Left lung (tissue), 10 donors: Measurements from ENCODE around the gene GRIK2. TPM values are rescaled to one million over a fixed set of nuclear protein-coding genes. Genes with fewer than 3 reads are reported as not detected.

Experiments
- ATAC-seq: fragments of 200-7000 bp; cut with Tn5 transposase; one replicate; pipeline ENCODE4 v1.9.1; 2020; ENCODE audit warnings: moderate library complexity
- DNase-seq, 4 donors: peaks; one replicate each; pipeline ENCODE4 v3.0.0-alpha.2; 2013 to 2020
- H3K27ac ChIP-seq, 2 donors: fragments of 200-600 bp; sonication (generic) in 1 of 2; one replicate each; pipeline versions ENCODE4 v1.5.0 to v1.8.0; 2020 to 2021
- H3K27me3 ChIP-seq, 2 donors: fragments of 200-600 bp; sonication (generic) in 1 of 2; one replicate each; pipeline versions ENCODE4 v1.5.0 to v1.8.0; 2020 to 2021
- H3K36me3 ChIP-seq, 2 donors: fragments of 200-600 bp; sonication (generic) in 1 of 2; one replicate each; pipeline versions ENCODE4 v1.5.0 to v1.8.0; 2020 to 2021
- H3K4me1 ChIP-seq, 2 donors: fragments of 200-600 bp; one replicate each; pipeline ENCODE4 v1.8.0; 2021
- H3K4me3 ChIP-seq, 2 donors: fragments of 200-600 bp; sonication (generic) in 1 of 2; one replicate each; pipeline versions ENCODE4 v1.5.0 to v1.8.0; 2020 to 2021; ENCODE audit warnings: mild to moderate bottlenecking in 1 of 2
- H3K9me3 ChIP-seq, 2 donors: fragments of 200-600 bp; sonication (generic) in 1 of 2; one replicate each; pipeline versions ENCODE4 v1.5.0 to v1.8.0; 2020 to 2021
- intact Hi-C, 2 donors: fragments of 100-400 bp; cut with DNase I; formaldehyde crosslinking; loops; one replicate each; pipeline versions ENCODE4 v1.11.2 to v1.14.2; 2022
- polyA plus RNA-seq, 6 donors: library from polyadenylated mRNA; unstranded; fragments of 120-200 nt; gene quantifications; one replicate each; pipeline ENCODE4 v1.2.1, GENCODE V29; 2013; ENCODE audit not compliant: insufficient read length in 6 of 6
- total RNA-seq, 2 donors: library from RNA; stranded (reverse); fragmentation: NEBNext Ultra II Directional; extraction: Animal tissue kit (Norgen Biotek cat#: 25700); gene quantifications; one replicate each; pipeline ENCODE4 v1.2.1, GENCODE V29; 2021
- TF ChIP-seq, protein P1 (sequence below), 2 donors: fragments of 200-600 bp; sonication (generic) in 1 of 2; IDR thresholded peaks; one replicate each; pipeline versions ENCODE4 v1.5.0 to v1.8.0; 2021; ENCODE audit warnings: antibody characterized with exemption in 2 of 2
- donor health status: DM: no; HTN: yes; CAD: no.
- donor health status: DM: no; HTN: no; CAD: no.

GRIK2 gene
- total and polyA plus RNA-seq, 8 donors = 0.24 to 0.98 (median 0.67) TPM

DNA sequence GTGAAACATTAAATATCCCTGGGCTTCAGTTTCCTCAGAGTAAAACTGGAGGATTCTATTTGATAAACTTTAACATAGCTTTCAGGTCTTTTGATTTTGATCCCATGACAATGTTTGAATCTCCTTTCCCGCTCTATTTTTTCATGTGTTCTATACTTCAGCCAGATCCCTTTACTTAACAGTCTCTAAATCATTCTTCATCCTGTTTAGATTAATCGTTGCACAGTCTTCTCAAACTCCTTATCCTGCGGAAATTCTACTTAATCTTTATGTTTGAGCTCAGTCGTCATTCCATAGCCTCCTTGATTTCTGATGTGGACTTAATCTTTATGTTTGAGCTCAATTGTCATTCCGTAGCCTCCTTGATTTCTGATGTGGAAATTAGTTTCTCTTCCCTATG, 57.4 kb downstream of the GRIK2 start:
- no peaks in the 10 kb centered on the region for H3K4me1 ChIP-seq
- DNase-seq (no peak), ATAC-seq (no peak)
- H3K9me3 ChIP-seq = no peaks in the 10 kb centered on the region
- intact Hi-C loops = no loop called here
- no peaks in the 10 kb centered on the region for H3K27me3 ChIP-seq
- no peak overlapping the region for H3K4me3 ChIP-seq
- TF ChIP-seq, protein P1, sequence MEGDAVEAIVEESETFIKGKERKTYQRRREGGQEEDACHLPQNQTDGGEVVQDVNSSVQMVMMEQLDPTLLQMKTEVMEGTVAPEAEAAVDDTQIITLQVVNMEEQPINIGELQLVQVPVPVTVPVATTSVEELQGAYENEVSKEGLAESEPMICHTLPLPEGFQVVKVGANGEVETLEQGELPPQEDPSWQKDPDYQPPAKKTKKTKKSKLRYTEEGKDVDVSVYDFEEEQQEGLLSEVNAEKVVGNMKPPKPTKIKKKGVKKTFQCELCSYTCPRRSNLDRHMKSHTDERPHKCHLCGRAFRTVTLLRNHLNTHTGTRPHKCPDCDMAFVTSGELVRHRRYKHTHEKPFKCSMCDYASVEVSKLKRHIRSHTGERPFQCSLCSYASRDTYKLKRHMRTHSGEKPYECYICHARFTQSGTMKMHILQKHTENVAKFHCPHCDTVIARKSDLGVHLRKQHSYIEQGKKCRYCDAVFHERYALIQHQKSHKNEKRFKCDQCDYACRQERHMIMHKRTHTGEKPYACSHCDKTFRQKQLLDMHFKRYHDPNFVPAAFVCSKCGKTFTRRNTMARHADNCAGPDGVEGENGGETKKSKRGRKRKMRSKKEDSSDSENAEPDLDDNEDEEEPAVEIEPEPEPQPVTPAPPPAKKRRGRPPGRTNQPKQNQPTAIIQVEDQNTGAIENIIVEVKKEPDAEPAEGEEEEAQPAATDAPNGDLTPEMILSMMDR (IDR thresholded peaks at IDR 0.05) = no peak
- no peak overlapping the region for H3K27ac ChIP-seq
- no peaks in the 10 kb centered on the region for H3K36me3 ChIP-seq

DNA sequence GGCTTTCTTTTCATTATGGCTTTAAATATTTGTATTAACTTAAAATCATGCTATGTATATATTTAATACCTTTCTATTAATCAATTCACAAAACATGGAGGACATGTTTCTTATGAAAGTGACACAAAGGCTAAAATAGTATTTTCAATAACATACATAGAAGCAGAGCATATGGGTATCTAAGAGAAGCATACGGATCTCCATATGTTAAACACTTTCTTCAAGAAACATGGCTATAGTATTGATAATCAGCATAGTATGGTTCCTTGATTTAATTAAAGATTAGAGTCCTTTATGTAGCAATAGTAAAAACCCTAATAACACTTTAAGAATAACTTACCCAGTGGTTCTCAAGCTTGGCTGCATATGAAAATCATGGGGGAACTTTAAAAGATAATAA, 58.5 kb downstream of the GRIK2 start:
- Histone ChIP-seq H3K4me1 (no peaks in the 10 kb centered on the region), H3K27me3 (no peaks in the 10 kb centered on the region), H3K36me3 (no peaks in the 10 kb centered on the region), H3K4me3 (no peak overlapping the region), H3K9me3 (no peaks in the 10 kb centered on the region), H3K27ac (no peak overlapping the region)
- ATAC-seq = no peak
- intact Hi-C loops = no loop called here
- TF ChIP-seq, protein P1 (IDR thresholded peaks at IDR 0.05) = no peak
- no peak for DNase-seq

DNA sequence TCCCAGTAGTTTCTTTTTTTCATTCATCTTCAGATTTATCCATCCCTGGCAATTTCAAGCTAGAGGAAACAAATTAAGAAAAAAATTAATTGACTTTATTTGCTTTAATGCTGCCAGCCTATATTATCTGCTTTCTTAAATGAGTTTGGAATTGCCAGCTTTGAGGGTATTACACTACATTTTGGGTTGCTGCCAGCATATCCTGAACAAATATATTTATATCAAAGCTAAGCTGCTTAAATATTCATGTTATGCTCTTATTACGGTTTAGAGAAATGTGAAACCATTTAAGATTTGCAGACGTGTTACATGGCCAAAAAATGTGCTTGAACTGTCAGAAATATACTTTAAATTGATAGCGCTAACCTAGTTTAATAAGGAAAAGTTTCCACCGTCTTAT, 59.7 kb downstream of the GRIK2 start:
- Histone ChIP-seq H3K27me3 (no peaks in the 10 kb centered on the region), H3K4me1 (no peaks in the 10 kb centered on the region), H3K9me3 (no peaks in the 10 kb centered on the region), H3K36me3 (no peaks in the 10 kb centered on the region), H3K27ac (no peak overlapping the region), H3K4me3 (no peak overlapping the region)
- DNase-seq (no peak), ATAC-seq (no peak)
- TF ChIP-seq, protein P1 (IDR thresholded peaks at IDR 0.05) = no peak
- intact Hi-C loops = no loop called here

DNA sequence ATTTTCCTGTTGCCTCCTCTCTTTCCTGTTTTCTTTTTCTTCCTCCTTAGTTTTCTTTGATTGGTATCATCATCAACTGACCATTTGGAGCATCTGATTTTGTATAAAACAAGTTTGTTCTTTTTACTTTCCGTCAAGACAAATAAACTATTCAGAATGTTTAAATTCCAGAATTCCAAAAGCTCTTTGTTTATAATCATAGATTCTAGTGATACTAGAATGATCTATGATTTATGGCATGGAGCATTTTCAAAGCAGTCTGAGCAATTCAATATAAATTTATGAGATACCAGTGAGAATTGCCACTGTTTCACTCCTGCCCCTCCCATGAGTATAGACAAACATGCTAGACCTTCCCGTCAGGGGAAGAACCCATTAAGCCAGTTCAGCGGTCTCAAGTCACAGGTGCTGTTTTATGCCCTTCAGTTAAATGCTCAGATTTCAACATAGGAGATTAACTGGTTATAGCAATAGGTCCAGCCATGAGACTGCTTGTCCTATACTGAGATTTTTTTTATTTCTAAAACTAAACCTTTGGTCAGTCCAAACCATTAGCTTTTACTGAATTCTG, 60.7 kb downstream of the GRIK2 start:
- Histone ChIP-seq H3K9me3 (no peaks in the 10 kb centered on the region), H3K4me1 (no peaks in the 10 kb centered on the region), H3K4me3 (no peak overlapping the region), H3K36me3 (no peaks in the 10 kb centered on the region), H3K27ac (no peak overlapping the region), H3K27me3 (no peaks in the 10 kb centered on the region)
- ATAC-seq = no peak
- TF ChIP-seq, protein P1 (IDR thresholded peaks at IDR 0.05) = no peak
- intact Hi-C loops = no loop called here
- DNase-seq = no peak

DNA sequence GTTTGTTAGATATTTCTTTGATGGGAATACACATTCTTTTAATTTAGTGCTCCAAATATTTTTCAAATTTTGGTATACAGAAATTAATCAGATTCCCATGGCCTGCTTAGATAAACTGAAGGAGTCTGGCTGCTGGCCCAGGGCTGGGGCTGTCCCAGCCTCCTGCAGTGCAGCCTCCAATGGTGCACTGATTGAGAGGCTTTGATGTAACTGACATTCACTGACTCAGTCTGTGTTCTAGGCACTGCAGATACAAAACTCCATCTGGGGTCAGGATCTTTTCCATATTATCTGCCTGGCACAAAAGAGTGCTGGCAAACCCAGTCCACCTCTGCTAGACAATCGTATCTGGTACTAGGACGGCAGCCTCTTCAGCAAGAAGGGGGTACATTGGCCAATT, 64.8 kb downstream of the GRIK2 start:
- no peaks in the 10 kb centered on the region for H3K4me1 ChIP-seq
- H3K27me3 ChIP-seq = no peaks in the 10 kb centered on the region
- H3K36me3 ChIP-seq = no peaks in the 10 kb centered on the region
- TF ChIP-seq, protein P1 (IDR thresholded peaks at IDR 0.05) = no peak
- H3K4me3 ChIP-seq = no peak overlapping the region
- H3K9me3 ChIP-seq = no peaks in the 10 kb centered on the region
- ATAC-seq = no peak
- H3K27ac ChIP-seq = no peak overlapping the region
- intact Hi-C loops = no loop called here
- DNase-seq = no peak
